Activated T-cell treated with anti-CD3 and anti-CD28 coated beads, Interleukin-2, amount 50 U/mL, for 1 hour (primary cell): ENCODE results near the gene FAM209B.
"Not testable (repeated sequence)": the region's sequence is repeated elsewhere in the genome, so short reads cannot be mapped to it uniquely, and the experiment has no call there.

Source experiments
- DNase-seq: peaks from one replicate; pipeline ENCODE4 v3.0.0-alpha.2; 2020

FAM209B gene

GRCh38 chr20:56542489-56543030, 9.5 kb downstream of the FAM209B start:
- DNase-seq, result no peak

- no peak for DNase-seq
Measured at GRCh38 chr20:56551571-56551970, 18.5 kb downstream of the FAM209B start.

- no peak for DNase-seq
Measured at GRCh38 chr20:56552911-56553629, 20.0 kb downstream of the FAM209B start.

GRCh38 chr20:56554869-56555268, 21.8 kb downstream of the FAM209B start:
- DNase-seq, result no peak

- DNase-seq, result no peak
Measured at GRCh38 chr20:56558968-56559367, 25.9 kb downstream of the FAM209B start.

- DNase-seq, result not testable (repeated sequence)
Measured at GRCh38 chr20:56564526-56564925, 31.5 kb downstream of the FAM209B start.

GRCh38 chr20:56565511-56565910, 32.5 kb downstream of the FAM209B start:
- DNase-seq, result no peak

GRCh38 chr20:56566621-56567020, 33.6 kb downstream of the FAM209B start:
- DNase-seq, result no peak

GRCh38 chr20:56570832-56571231, 37.8 kb downstream of the FAM209B start:
- no peak for DNase-seq

GRCh38 chr20:56572172-56572571, 39.1 kb downstream of the FAM209B start:
- DNase-seq, result no peak

GRCh38 chr20:56573986-56574385, 40.9 kb downstream of the FAM209B start:
- DNase-seq, result no peak

GRCh38 chr20:56574531-56575142, 41.6 kb downstream of the FAM209B start:
- DNase-seq, result no peak

GRCh38 chr20:56575157-56575556, 42.1 kb downstream of the FAM209B start:
- DNase-seq, result no peak

- DNase-seq, result no peak
Measured at GRCh38 chr20:56575961-56576360, 42.9 kb downstream of the FAM209B start.

GRCh38 chr20:56579301-56579710, 46.3 kb downstream of the FAM209B start:
- no peak for DNase-seq

- DNase-seq, result no peak
Measured at GRCh38 chr20:56580226-56580625, 47.2 kb downstream of the FAM209B start.

GRCh38 chr20:56581701-56582100, 48.7 kb downstream of the FAM209B start:
- no peak for DNase-seq

- no peak for DNase-seq
Measured at GRCh38 chr20:56582542-56582941, 49.5 kb downstream of the FAM209B start.

GRCh38 chr20:56584916-56585315, 51.9 kb downstream of the FAM209B start:
- DNase-seq, result no peak
